Kidney epithelial cell (primary cell): ENCODE measurements around the gene TWIST2. TPM values are rescaled to one million over a fixed set of nuclear protein-coding genes. Genes with fewer than 3 reads are reported as not detected.

ENCODE experiments used
- DNase-seq: peaks from one replicate; pipeline ENCODE4 v3.0.0-alpha.2; 2010; ENCODE audit warnings: low read depth
- H3K27me3 ChIP-seq: 2 replicates; pipeline ENCODE4 v1.6.0; 2011; ENCODE audit warnings: low read length; ENCODE audit not compliant: control insufficient read depth, insufficient read depth
- H3K36me3 ChIP-seq: 2 replicates; pipeline ENCODE4 v1.5.1; 2011; ENCODE audit warnings: low read length; ENCODE audit not compliant: control insufficient read depth, insufficient read depth
- H3K4me3 ChIP-seq: 2 replicates; pipeline ENCODE4 v1.5.1; 2011; ENCODE audit warnings: low read depth, mild to moderate bottlenecking, control low read depth, low read length
- total RNA-seq: library from RNA; depleted of rRNA; stranded (reverse); fragments of >200 nt; gene quantifications from 2 replicates; pipeline ENCODE4 v1.2.3, GENCODE V29; 2015
- TF ChIP-seq, protein P1 (sequence below): IDR thresholded peaks from 2 replicates; pipeline ENCODE4 v1.5.1; 2011; ENCODE audit warnings: mild to moderate bottlenecking, moderate library complexity, low read length, control low read depth, inconsistent platforms; ENCODE audit not compliant: insufficient read depth, poor library complexity, severe bottlenecking

TWIST2 gene
- total RNA-seq, 1 donor from 2014 or later = 1.8 TPM

GRCh38 chr2:238915196-238915595 is 67.3 kb downstream of the TWIST2 start:
- Histone ChIP-seq H3K4me3 (no peak overlapping the region), H3K36me3 (no peaks in the 10 kb centered on the region), H3K27me3 (no peaks in the 10 kb centered on the region)
- TF ChIP-seq, protein P1, sequence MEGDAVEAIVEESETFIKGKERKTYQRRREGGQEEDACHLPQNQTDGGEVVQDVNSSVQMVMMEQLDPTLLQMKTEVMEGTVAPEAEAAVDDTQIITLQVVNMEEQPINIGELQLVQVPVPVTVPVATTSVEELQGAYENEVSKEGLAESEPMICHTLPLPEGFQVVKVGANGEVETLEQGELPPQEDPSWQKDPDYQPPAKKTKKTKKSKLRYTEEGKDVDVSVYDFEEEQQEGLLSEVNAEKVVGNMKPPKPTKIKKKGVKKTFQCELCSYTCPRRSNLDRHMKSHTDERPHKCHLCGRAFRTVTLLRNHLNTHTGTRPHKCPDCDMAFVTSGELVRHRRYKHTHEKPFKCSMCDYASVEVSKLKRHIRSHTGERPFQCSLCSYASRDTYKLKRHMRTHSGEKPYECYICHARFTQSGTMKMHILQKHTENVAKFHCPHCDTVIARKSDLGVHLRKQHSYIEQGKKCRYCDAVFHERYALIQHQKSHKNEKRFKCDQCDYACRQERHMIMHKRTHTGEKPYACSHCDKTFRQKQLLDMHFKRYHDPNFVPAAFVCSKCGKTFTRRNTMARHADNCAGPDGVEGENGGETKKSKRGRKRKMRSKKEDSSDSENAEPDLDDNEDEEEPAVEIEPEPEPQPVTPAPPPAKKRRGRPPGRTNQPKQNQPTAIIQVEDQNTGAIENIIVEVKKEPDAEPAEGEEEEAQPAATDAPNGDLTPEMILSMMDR = no peak
- DNase-seq = no peak

- Histone ChIP-seq H3K36me3 (no peaks in the 10 kb centered on the region), H3K4me3 (no peak overlapping the region), H3K27me3 (no peaks in the 10 kb centered on the region)
- TF ChIP-seq, protein P1 = no peak
- DNase-seq = no peak
Observed at GRCh38 chr2:238915596-238915995, 67.7 kb downstream of the TWIST2 start.

DNA sequence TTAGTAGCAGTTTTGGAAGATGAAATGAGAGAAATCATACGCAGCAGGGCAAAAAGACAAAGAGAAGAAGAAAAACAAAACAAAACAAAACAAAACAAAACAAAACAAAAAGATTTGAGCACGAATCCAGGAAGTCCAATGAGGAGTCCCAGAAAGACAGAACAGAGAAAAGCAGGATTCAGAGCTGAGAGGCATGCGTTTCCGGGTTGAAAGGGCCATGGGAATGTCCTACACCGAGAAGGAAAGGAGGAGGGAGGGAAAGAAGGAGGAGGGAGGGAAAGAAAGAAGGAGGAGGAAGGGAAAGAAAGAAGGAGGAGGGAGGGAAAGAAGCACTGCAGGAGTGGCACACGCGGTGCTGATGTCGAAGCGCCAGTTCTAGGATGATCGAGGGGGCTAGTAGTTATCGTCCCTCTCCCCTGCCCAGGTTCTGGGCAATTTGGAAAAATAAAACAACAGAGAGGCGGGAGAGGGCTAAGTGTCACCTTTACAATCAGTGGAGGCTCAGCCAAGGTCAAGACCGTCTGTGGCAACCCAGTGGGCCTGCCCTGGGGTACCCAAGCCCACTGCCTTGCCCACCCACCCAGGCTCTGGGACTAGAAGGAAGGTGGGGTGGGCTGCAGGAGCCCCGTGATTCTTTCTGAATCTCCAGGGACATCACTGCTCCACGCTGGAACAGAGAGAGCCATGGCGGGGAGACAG is 68.4 kb downstream of the TWIST2 start:
- no peak for DNase-seq
- no peaks in the 10 kb centered on the region for H3K36me3 ChIP-seq
- TF ChIP-seq, protein P1 = no peak
- no peaks in the 10 kb centered on the region for H3K27me3 ChIP-seq
- H3K4me3 ChIP-seq = no peak overlapping the region

DNA sequence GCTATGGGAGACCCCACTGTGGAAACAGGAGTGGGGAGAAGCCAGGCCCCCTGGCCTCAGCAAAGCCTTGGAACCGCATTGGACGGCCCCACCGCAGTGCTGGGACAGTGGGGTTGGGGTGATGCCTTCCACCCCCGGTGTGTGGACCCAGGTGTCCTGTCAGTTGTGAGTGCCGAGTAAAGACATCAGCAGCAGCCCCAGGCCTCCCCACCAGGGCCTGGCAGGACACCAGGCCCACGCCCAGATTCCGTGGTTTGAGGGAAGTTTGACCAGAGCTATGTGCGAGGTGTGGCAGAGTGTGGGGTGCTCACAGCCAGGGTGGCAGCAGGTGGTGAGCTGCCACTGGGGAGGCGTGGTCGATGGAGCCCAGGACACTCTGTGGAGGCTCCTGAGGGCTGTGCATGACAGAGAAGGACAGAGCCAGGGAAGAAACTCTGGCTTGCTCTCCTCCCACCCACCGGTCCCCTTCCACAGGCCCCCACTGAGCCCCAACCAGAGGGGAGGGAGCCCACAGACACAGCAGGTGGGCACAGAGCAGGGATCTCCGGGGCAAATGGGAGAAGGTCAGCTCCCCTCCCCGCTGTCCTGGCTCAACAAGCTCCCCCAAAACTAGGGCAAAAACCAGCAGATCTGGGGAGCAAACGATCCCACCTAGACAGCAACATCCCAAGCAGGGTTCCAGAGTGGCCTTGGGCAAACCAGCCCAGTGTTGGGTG is 69.1 kb downstream of the TWIST2 start:
- no peak for DNase-seq
- TF ChIP-seq, protein P1 = no peak
- no peaks in the 10 kb centered on the region for H3K36me3 ChIP-seq

DNA sequence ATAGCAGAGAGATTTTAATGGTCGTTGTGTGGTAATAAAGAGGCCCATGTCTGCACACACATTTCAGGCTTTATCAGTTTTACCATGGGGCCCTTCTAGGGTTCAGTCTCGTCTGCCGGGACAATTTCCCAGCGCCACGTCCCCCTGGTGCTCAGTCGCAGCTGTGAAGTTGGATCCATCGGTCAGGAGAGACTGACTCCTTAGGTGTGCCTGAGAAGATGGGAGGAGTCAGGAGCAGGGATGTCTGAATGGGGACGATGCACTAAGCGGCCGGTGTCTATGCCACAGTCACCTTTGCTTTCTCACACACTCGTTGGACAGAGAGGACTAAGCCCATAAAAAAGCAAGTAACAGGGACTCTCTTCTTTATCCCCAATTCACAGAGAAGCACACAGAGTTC is 71.4 kb downstream of the TWIST2 start:
- no peaks in the 10 kb centered on the region for H3K27me3 ChIP-seq
- no peak for DNase-seq

More for the DNA sequence above, 69.1 kb downstream of the TWIST2 start:
- H3K4me3 ChIP-seq = no peak overlapping the region
- H3K27me3 ChIP-seq = no peaks in the 10 kb centered on the region

More for the DNA sequence above, 71.4 kb downstream of the TWIST2 start:
- TF ChIP-seq, protein P1 = no peak
- Histone ChIP-seq H3K4me3 (no peak overlapping the region), H3K36me3 (no peaks in the 10 kb centered on the region)
